ENCODE data around the gene HSPBP1.

Gene HSPBP1

DNA sequence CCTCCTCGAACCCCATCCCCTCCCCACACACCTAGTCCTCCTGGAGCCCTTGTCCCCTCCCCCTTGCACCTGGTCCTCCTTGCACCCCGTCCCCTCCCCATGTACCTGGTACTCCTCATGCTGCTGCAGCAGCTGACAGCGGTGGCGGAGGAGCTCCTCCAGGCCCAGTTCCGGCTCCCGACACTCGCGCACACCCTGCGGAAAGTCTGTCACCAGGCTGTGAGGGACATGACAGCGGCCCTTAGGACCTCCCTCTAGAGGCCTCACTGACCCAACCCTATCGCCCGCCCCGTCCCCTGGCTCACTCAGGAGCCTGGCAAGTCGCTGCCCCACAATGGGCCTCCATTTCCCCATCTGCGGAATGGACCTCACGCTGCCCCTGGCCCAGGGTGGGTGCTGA lies 14.7 kb downstream of the HSPBP1 start:
- no peak for TF ChIP-seq TAF1 (IDR thresholded peaks at IDR 0.05; ENCODE audit: borderline replicate concordance, insufficient read depth, low read length)
- TF ChIP-seq FOXP2 (optimal IDR thresholded peaks at IDR 0.05; ENCODE audit: borderline replicate concordance, extremely low read depth, extremely low read length, insufficient read depth), result no peak
- no peak for TF ChIP-seq SIN3A (IDR thresholded peaks at IDR 0.05; ENCODE audit: borderline replicate concordance, insufficient read depth, low read length)

DNA sequence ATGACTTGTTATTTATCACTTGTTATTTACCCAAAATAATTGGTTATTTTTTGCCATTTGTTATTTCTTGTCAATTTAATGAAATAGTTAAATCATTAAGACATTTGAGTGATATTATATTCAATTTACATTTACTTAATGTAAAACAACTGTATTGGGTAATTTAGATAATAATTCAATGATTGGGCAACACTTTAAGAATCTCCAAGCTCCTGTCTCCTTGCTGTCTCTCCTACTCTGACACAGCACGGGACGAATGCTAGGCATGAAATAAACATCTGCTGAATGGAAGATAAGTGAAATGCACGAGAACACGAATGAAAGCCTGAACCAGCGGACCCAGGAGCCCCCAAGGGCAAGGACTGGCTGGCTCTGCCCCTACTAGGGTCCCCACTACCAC lies 15.4 kb downstream of the HSPBP1 start:
- no peak for TF ChIP-seq SIN3A (IDR thresholded peaks at IDR 0.05; ENCODE audit: borderline replicate concordance, insufficient read depth, low read length)
- TF ChIP-seq, protein P1, sequence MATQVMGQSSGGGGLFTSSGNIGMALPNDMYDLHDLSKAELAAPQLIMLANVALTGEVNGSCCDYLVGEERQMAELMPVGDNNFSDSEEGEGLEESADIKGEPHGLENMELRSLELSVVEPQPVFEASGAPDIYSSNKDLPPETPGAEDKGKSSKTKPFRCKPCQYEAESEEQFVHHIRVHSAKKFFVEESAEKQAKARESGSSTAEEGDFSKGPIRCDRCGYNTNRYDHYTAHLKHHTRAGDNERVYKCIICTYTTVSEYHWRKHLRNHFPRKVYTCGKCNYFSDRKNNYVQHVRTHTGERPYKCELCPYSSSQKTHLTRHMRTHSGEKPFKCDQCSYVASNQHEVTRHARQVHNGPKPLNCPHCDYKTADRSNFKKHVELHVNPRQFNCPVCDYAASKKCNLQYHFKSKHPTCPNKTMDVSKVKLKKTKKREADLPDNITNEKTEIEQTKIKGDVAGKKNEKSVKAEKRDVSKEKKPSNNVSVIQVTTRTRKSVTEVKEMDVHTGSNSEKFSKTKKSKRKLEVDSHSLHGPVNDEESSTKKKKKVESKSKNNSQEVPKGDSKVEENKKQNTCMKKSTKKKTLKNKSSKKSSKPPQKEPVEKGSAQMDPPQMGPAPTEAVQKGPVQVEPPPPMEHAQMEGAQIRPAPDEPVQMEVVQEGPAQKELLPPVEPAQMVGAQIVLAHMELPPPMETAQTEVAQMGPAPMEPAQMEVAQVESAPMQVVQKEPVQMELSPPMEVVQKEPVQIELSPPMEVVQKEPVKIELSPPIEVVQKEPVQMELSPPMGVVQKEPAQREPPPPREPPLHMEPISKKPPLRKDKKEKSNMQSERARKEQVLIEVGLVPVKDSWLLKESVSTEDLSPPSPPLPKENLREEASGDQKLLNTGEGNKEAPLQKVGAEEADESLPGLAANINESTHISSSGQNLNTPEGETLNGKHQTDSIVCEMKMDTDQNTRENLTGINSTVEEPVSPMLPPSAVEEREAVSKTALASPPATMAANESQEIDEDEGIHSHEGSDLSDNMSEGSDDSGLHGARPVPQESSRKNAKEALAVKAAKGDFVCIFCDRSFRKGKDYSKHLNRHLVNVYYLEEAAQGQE (IDR thresholded peaks at IDR 0.05; ENCODE audit: insufficient read depth in 1 of 2, low read depth in 2 of 2, low read length in 2 of 2), result no peak
- TF ChIP-seq POLR2AphosphoS5 (IDR thresholded peaks at IDR 0.05; ENCODE audit: low read depth, low read length), result no peak
- TF ChIP-seq FOXP2 (optimal IDR thresholded peaks at IDR 0.05; ENCODE audit: borderline replicate concordance, extremely low read depth, extremely low read length, insufficient read depth), result no peak
- TF ChIP-seq TAF1 (IDR thresholded peaks at IDR 0.05; ENCODE audit: borderline replicate concordance, insufficient read depth, low read length), result no peak

DNA sequence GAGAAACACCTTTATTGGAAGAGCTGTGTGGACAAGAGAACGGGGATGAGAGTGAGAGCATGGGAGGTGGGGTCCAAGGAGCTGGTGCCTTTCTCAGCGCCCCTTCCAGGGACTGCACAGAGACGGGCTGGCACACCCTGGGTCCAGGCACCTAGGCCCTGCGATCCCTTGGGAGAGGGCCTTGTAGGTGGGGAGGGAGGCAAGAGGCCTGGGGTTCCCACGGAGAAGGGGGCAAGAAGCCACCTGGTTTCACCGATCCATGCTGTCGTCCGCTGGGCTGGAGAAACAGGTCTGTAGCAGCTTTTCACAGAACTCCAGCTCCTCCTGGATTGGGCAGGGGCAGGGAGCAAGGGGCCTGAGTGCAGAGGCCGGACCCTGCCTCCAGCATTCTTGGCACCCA lies 17.6 kb downstream of the HSPBP1 start:
- TF ChIP-seq, protein P1 (IDR thresholded peaks at IDR 0.05; ENCODE audit: insufficient read depth in 1 of 2, low read depth in 2 of 2, low read length in 2 of 2), result no peak

DNA sequence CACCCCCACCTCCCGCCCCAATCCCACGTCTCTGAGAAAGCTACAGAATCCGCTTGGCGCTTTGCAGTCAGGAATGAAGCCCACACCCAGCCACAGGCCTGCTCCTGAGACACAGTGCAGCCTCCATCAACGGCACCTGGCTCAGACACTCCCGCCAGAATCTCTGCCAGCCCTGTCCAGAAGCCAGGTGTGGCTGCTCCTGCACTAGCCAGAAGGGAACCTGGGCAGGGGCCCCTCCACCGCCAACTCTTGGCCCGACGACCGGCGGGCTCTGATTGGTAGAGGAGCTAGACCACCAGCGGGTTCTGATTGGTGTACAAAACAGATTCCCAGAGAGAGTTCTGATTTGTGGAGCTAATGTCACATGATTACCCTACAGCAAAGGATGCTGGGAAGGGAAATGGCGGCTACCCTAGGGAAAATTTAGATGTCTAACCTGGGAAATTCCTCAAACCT lies 18.2 kb downstream of the HSPBP1 start:
- no peak for TF ChIP-seq POLR2AphosphoS5 (IDR thresholded peaks at IDR 0.05; ENCODE audit: low read depth, low read length)
- no peak for TF ChIP-seq FOXP2 (optimal IDR thresholded peaks at IDR 0.05; ENCODE audit: borderline replicate concordance, extremely low read depth, extremely low read length, insufficient read depth)
- TF ChIP-seq, protein P1 (IDR thresholded peaks at IDR 0.05; ENCODE audit: insufficient read depth in 1 of 2, low read depth in 2 of 2, low read length in 2 of 2), result no peak
- TF ChIP-seq SIN3A (IDR thresholded peaks at IDR 0.05; ENCODE audit: borderline replicate concordance, insufficient read depth, low read length), result no peak
- TF ChIP-seq TAF1 (IDR thresholded peaks at IDR 0.05; ENCODE audit: borderline replicate concordance, insufficient read depth, low read length), result no peak

DNA sequence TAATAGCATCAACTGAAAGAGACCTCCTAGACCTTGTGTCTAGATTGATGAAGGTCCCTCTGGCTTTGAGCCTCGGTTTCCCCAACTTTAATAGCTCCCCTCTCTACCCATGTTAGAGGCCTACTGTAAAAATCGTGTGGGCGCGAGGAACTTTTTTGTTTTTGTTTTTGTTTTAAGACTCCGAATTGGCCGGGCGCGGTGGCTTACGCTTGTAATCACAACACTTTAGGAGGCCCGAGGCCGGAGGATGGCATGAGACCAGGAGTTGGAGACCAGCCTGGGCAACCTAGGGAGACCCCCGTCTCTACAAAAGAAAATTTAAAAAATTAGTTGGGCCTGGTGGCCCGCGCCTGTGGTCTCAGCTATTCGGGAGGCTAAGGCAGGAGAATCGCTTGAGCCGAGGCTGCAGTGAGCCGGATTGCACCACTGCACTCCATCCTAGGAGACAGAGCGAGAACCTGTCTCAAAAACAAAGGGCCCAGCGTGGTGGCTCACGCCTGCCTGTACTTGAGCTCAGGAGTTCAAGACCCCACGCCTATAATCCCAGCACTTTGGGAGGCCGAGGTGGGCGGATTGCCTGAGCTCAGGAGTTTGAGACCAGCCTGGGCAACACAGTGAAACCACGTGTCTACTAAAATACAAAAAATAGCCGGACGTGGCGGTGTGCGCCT lies 20.2 kb downstream of the HSPBP1 start:
- TF ChIP-seq POLR2AphosphoS5 (IDR thresholded peaks at IDR 0.05; ENCODE audit: low read depth, low read length), result no peak
- TF ChIP-seq, protein P1 (IDR thresholded peaks at IDR 0.05; ENCODE audit: insufficient read depth in 1 of 2, low read depth in 2 of 2, low read length in 2 of 2), result no peak
- no peak for TF ChIP-seq FOXP2 (optimal IDR thresholded peaks at IDR 0.05; ENCODE audit: borderline replicate concordance, extremely low read depth, extremely low read length, insufficient read depth)
- TF ChIP-seq SIN3A (IDR thresholded peaks at IDR 0.05; ENCODE audit: borderline replicate concordance, insufficient read depth, low read length), result no peak
- TF ChIP-seq TAF1 (IDR thresholded peaks at IDR 0.05; ENCODE audit: borderline replicate concordance, insufficient read depth, low read length), result no peak
